Lower lobe of right lung (tissue), 2 donors: Measurements from ENCODE around the gene OCA2. TPM values are rescaled to one million over a fixed set of nuclear protein-coding genes. Genes with fewer than 3 reads are reported as not detected.

Experiments
- ATAC-seq, 2 donors: fragments of 200-7000 bp; cut with Tn5 transposase; one replicate each; pipeline ENCODE4 v1.9.1; 2020 to 2022; ENCODE audit warnings: mild to moderate bottlenecking in 2 of 2, moderate library complexity in 2 of 2
- DNase-seq: peaks from one replicate; pipeline ENCODE4 v3.0.0-alpha.2; 2020
- H3K27ac ChIP-seq: fragments of 200-600 bp; one replicate; pipeline ENCODE4 v1.8.0; 2022
- H3K27me3 ChIP-seq: fragments of 200-600 bp; one replicate; pipeline ENCODE4 v1.8.0; 2022; ENCODE audit warnings: low read depth
- H3K36me3 ChIP-seq: fragments of 200-600 bp; one replicate; pipeline ENCODE4 v1.8.0; 2022; ENCODE audit warnings: mild to moderate bottlenecking
- H3K4me1 ChIP-seq: fragments of 200-600 bp; one replicate; pipeline ENCODE4 v1.8.0; 2022
- H3K4me3 ChIP-seq: fragments of 200-600 bp; one replicate; pipeline ENCODE4 v1.8.0; 2022; ENCODE audit warnings: mild to moderate bottlenecking
- H3K9me3 ChIP-seq: fragments of 200-600 bp; one replicate; pipeline ENCODE4 v1.8.0; 2022
- intact Hi-C: fragments of 100-400 bp; cut with DNase I; formaldehyde crosslinking; loops from one replicate; pipeline ENCODE4 v1.11.0; 2022
- total RNA-seq: library from RNA; stranded (reverse); fragmentation: NEBNext Ultra II Directional; extraction: Animal tissue kit (Norgen Biotek cat#: 25700); gene quantifications from one replicate; pipeline ENCODE4 v1.2.1, GENCODE V29; 2021
- TF ChIP-seq, protein P1 (sequence below): fragments of 200-600 bp; IDR thresholded peaks from one replicate; pipeline ENCODE4 v1.8.0; 2022; ENCODE audit warnings: antibody characterized with exemption, mild to moderate bottlenecking
- donor health status: DM: no; HTN: yes; CAD: no; lungs with severe emphysema.

Gene OCA2
- total RNA-seq, 1 donor from 2014 or later, result 1.2 TPM

DNA sequence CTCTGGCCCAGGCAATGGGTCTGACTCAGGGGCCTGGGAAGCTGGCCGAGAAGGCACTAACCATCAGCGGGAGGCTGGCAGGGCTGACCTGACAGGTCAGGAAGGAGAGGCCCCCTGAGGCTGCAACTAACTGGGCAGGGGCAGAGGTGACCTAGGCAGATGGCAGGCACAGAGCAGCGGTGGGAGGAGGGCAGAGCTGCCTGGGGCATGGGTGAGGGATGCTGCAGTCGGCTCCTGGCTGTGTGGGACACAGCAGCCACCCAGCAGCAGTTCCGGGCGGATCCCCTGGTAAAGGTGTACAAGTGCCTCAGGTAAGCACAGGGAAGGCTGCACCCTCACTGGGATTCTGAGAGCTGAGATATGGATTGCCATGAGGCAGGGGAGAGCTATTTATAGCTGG, 236.1 kb downstream of the OCA2 start:
- no peaks in the 10 kb centered on the region for H3K9me3 ChIP-seq
- intact Hi-C loops, result no loop called here
- TF ChIP-seq, protein P1, sequence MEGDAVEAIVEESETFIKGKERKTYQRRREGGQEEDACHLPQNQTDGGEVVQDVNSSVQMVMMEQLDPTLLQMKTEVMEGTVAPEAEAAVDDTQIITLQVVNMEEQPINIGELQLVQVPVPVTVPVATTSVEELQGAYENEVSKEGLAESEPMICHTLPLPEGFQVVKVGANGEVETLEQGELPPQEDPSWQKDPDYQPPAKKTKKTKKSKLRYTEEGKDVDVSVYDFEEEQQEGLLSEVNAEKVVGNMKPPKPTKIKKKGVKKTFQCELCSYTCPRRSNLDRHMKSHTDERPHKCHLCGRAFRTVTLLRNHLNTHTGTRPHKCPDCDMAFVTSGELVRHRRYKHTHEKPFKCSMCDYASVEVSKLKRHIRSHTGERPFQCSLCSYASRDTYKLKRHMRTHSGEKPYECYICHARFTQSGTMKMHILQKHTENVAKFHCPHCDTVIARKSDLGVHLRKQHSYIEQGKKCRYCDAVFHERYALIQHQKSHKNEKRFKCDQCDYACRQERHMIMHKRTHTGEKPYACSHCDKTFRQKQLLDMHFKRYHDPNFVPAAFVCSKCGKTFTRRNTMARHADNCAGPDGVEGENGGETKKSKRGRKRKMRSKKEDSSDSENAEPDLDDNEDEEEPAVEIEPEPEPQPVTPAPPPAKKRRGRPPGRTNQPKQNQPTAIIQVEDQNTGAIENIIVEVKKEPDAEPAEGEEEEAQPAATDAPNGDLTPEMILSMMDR, result no peak
- no peaks in the 10 kb centered on the region for H3K36me3 ChIP-seq
- no peak overlapping the region for H3K27ac ChIP-seq
- no peak overlapping the region for H3K4me3 ChIP-seq
- H3K27me3 ChIP-seq, result no peaks in the 10 kb centered on the region
- H3K4me1 ChIP-seq, result no peaks in the 10 kb centered on the region
- DNase-seq, result no peak
- ATAC-seq, result no peak

DNA sequence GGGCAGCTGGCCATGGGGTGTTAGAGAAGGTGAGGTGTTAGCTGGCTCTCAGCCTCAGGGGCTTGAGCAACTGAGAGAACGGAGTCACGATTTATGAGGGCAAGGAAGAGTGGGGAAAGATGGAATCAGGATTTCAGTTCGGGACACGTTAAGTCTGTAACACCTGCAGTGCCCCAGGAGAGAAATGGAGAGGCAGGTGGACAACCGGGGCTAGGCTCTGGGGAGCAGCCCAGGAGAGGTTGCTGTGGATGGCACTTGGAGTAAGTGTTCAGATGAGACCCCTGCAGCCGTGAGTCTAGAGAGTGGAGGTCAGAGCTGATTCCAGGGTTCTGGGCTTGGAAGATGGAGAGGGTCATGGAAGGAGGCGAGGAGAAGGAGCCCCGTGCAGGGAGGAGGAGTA, 237.9 kb downstream of the OCA2 start:
- Histone ChIP-seq H3K4me1 (no peaks in the 10 kb centered on the region), H3K27ac (no peak overlapping the region), H3K27me3 (no peaks in the 10 kb centered on the region), H3K36me3 (no peaks in the 10 kb centered on the region), H3K4me3 (no peak overlapping the region), H3K9me3 (no peaks in the 10 kb centered on the region)
- ATAC-seq (no peak), DNase-seq (no peak)
- intact Hi-C loops, result no loop called here
- TF ChIP-seq, protein P1, result no peak

DNA sequence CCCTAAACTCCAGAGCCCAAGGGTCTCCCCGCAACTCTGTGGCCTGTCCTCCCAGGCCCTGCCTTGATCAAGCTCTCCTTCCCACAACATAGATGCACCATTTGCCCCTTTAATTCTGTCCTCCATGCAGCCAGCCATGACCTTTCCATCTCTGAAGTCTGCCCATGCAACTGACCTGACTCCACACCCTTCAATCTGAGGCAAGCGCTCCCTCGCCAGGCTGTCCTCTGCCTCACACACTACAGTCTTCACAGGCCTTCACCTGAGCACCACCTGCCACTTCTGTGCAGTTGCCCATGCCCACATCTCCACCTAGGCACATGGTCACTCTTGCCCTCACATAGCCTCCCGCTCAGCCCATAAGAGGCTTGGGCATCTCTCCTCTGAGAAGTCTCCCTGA, 244.0 kb downstream of the OCA2 start:
- Histone ChIP-seq H3K4me3 (no peak overlapping the region), H3K27me3 (no peaks in the 10 kb centered on the region), H3K9me3 (no peaks in the 10 kb centered on the region), H3K36me3 (no peaks in the 10 kb centered on the region), H3K27ac (no peak overlapping the region), H3K4me1 (no peaks in the 10 kb centered on the region)
- TF ChIP-seq, protein P1, result no peak
- ATAC-seq (peak in 1 of 2 donors; percentile 35), DNase-seq (no peak)
- intact Hi-C loops, result no loop called here

DNA sequence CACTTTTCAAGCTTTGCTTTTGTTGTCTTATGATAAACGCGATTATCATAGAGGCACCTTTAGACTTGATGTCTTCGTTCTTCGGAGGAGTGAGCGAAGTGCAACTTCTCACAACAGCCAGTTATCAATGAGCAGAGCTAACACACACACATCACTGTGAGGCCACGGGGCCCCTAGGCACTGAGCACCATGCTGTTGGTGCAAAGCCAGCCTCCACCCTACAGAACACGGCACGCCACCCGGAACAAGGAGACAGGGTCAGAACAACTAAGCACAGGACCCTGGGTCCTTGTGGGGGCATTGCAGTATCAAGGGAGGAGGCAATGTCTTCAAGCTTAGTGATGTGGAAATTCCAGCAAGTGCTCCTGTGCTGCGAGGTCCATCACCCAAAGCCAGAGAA, 244.5 kb downstream of the OCA2 start:
- Histone ChIP-seq H3K27me3 (no peaks in the 10 kb centered on the region), H3K4me3 (no peak overlapping the region), H3K4me1 (no peaks in the 10 kb centered on the region), H3K27ac (no peak overlapping the region), H3K9me3 (no peaks in the 10 kb centered on the region), H3K36me3 (no peaks in the 10 kb centered on the region)
- no peak for ATAC-seq
- no peak for DNase-seq
- TF ChIP-seq, protein P1, result no peak
- intact Hi-C loops, result no loop called here

DNA sequence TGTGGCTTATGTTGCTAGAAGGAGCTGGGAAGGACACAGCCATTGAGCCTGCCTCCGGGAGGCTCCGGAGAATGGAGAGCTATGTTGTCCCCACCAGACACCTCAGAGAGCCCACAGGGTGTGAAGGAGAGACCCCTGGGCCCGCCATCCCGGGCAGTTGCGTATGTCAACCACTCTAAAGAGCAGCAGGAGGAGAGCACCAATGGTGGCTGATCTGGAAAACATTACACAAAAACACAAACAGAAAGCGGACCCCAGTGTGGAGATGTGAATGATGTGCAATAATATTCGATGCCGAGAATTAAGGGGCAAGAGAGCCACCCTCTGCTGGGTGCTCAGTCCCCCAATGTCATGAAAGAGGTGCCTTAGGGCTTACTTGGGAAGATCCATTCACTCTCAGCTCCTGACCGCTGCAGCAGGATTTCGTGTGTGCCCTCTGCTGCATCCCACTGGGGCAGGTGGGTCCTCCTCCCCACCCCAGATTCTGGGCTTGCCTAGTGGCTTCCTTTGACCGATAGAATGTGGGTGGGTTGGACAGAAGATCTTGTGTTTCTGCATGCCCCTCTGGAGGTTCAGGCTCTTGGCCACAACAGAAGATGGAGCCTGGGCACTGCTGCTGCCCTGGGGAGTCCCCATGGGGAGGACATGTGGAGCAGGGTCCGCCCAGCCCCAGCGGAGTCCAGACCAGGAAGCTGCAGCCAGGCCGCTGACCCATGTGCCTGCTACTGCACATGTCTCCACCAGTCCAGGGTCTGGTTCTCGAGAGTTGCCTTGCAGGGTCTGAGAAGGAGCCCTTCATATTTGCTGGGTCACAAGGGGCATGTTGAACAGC, 245.3 kb downstream of the OCA2 start:
- no peaks in the 10 kb centered on the region for H3K36me3 ChIP-seq
- H3K27ac ChIP-seq, result no peak overlapping the region
- TF ChIP-seq, protein P1, result no peak
- intact Hi-C loops, result no loop called here
- no peak for ATAC-seq
- H3K27me3 ChIP-seq, result no peaks in the 10 kb centered on the region
- no peaks in the 10 kb centered on the region for H3K9me3 ChIP-seq
- H3K4me1 ChIP-seq, result no peaks in the 10 kb centered on the region
- H3K4me3 ChIP-seq, result no peak overlapping the region
- DNase-seq, result no peak
